GM18505 (cell line): ENCODE measurements around the gene NAAA.
"Not testable (repeated sequence)": the region's sequence is repeated elsewhere in the genome, so short reads cannot be mapped to it uniquely, and the experiment has no call there.

Source experiments
- ATAC-seq: cut with Tn5 transposase; IDR thresholded peaks from one replicate; pipeline ENCODE4 v1.9.1; 2021; ENCODE audit not compliant: unreplicated experiment
- POLR2A ChIP-seq: IDR thresholded peaks from 4 replicates; pipeline ENCODE4 v1.6.1; 2011; ENCODE audit warnings: borderline replicate concordance; ENCODE audit not compliant: insufficient read depth, insufficient read length; ENCODE audit errors: extremely low read depth

NAAA gene

GRCh38 chr4:75939890-75940691, 722 bp downstream of the NAAA start:
- TF ChIP-seq POLR2A, result peak; percentile 74
- peak; percentile 49 for ATAC-seq

GRCh38 chr4:75935628-75936027, 5.2 kb downstream of the NAAA start:
- TF ChIP-seq POLR2A, result no peak
- ATAC-seq, result no peak

GRCh38 chr4:75930152-75930551, 10.7 kb downstream of the NAAA start:
- ATAC-seq, result no peak
- TF ChIP-seq POLR2A, result no peak

DNA sequence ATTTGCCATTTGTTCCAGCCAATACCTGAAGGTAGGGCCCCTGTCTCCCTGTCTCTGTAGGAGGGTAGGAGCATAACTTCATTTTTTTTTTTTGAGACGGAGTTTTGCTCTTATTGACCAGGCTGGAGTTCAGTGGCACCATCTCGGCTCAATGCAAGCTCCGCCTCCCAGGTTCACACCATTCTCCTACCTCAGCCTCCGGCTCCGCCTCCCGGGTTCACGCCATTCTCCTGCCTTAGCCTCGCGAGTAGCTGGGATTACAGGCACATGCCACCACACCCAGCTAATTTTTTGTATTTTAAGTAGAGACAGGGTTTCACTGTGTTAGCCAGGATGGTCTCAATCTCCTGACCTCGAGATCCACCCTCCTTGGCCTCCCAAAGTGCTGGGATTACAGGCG, 15.9 kb downstream of the NAAA start:
- ATAC-seq, result not testable (repeated sequence)

GRCh38 chr4:75924309-75924827, 16.4 kb downstream of the NAAA start:
- ATAC-seq, result no peak
- no peak for TF ChIP-seq POLR2A

- no peak for ATAC-seq
- no peak for TF ChIP-seq POLR2A
Observed at GRCh38 chr4:75922588-75922987, 18.2 kb downstream of the NAAA start.

DNA sequence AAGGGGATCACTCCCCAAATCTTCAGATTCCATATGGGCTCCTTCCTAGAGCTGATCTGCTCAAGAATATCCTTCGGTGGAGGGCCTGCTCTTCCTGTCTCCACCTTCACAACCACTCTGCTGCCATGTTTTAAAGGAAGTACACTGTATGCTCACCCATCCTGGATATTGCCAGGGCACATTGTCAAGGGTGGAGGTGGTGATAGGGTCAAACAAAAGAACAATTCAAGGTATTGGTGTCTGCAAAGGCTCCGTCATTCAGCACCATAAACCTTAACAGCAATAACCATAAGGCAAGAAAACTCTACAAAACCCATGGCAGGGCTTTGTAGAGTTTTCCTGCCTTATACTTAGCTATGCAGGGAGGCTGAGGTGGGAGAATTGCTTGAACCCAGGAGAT, 18.9 kb downstream of the NAAA start:
- no peak for ATAC-seq
- no peak for TF ChIP-seq POLR2A

DNA sequence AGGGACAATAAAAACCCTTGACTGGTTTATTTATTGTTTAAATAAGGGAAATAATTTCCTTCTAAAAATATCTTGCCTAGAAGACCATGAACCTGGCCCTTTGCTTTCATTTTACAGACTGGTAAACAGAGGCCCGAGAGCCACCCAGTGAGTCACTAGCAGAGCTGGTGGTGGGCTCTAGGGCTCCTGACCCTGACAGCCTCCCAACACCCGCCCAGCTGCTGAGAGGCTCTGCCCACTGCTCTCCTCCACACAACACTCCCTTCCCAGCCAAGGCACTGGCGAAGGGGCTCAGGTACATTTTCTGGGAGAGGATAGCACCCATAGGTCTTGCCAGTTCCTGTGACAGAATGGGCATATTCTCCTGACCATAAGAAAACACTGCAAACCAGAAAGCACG, 20.5 kb downstream of the NAAA start:
- ATAC-seq, result no peak

DNA sequence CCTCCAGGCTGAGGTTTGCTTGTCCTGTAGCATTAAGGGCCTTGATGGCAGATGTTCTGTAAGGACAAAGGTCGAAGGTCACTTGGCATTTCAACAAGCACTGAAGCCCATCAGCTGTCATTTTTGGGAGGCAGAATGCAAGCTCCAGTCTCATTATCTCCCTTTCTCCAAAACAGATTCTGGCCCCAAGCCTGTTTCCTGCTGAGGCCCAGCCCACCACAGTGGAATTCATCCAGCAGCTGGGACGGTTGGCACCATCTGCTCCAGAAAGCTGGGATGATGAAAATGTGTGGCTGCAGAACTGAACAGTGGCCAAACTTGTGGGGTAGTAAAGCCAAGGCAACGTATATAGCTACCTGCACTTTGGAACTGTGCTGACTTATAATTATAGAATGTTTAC, 20.9 kb downstream of the NAAA start:
- no peak for TF ChIP-seq POLR2A
- no peak for ATAC-seq

More for the DNA sequence above, 20.5 kb downstream of the NAAA start:
- TF ChIP-seq POLR2A, result no peak

DNA sequence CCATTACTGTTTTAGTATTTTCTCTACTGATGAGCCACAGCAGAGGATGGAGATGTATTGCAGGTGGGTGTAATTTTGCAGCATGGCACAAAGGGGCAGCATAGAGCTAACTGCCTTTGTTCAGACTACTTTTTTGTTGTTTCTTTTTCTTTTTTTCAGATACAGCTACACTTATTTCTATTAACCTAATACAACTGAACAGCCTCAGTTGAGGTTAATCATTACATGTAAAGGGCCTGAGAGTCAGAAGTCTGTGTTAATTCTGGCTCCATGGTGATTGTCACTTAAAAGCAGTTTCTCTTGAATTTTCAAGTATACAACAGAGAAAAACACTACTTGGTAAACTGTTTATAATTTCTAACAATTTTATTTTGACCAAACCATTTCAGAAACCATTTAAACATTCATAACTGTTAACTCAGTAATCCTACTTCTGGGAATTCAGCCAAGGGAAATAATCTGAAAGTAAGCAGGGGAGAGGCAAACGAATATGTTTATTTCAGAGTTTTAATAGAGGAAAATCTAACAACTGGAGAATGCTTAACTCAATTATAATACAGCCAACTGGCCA, 24.6 kb downstream of the NAAA start:
- ATAC-seq, result no peak
- TF ChIP-seq POLR2A, result no peak

DNA sequence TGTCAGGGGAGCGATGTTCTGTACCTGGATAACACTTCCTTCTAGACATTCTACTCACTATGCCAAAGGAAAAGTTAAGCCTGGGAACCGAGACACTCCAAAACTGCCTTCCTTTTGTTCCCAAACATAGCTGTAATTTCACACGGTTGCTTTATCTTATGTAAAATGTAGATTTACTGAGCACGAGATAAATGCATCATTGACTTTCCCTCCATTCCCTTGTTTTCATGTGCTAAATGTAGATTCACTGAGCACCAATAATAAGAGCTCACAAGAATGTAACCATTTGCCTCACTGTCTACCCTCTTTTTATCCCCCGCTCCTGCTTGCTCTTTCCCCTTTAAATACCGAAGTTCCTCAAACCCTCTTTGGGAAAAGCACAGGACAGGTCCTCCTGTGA, 27.8 kb downstream of the NAAA start:
- no peak for TF ChIP-seq POLR2A
- no peak for ATAC-seq

DNA sequence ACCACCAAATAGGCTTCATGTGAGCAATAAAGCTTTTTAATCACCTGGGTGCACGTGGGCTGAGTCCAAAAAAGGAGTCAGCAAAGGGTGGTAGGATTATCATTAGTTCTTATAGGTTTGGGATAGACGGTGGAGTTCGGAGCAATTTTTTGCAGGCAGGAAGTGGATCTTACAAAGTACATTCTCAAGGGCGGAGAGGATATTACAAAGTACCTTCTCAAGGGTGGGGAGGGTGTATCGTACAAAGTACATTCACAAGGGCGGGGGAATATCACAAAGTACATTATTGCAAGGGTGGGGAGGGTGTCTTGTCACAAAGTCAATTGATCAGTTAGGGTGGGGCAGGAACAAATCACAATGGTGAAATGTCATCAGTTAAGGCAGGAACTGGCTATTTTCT, 30.0 kb downstream of the NAAA start:
- ATAC-seq, result not testable (repeated sequence)

DNA sequence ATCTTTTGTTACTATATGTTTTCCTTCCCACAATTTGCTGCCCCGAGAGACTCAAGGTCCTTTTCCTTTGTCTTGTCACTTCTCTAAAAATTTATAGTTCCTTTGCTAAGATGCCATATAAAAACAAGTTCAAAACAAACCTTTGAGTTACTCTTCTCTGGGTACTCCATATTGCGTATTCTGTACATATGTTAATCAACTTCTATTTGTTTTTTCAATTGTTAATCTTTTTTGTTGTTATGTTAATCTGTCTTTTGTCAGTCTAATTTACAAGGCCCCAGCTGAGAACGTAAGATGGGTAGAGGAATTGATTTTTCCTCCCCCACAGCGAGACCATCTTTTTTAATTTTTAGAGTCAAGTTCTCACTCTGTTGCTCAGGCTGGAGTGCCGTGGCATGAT, 31.4 kb downstream of the NAAA start:
- TF ChIP-seq POLR2A, result no peak
- ATAC-seq, result no peak

DNA sequence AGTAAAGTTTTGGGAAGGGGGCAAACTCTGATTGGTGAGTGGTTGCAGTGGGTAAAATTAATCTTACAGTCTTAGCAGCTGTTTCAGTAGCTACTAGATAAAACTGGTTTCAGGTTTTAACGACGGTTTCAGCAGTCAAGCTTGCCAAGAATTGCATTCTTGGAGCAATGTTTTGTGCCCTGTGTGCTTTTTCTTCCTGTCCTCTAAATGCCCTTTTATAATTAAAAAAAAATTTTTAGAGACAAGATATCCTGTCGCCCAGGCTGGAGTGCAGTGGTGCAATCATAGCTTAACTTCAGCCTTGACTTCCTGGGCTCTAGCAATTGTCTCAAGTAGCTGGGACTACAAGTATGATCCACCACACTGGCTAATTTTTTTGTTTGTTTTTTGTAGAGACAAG, 32.3 kb downstream of the NAAA start:
- no peak for ATAC-seq
- TF ChIP-seq POLR2A, result no peak
